Trophoblast cell (in vitro differentiated cells and primary cell): Measurements from ENCODE around the gene ACAD10.

Source experiments
- DNase-seq, 2 donors: peaks; one replicate each; pipeline ENCODE4 v3.0.0-alpha.2; 2016
- H2AFZ ChIP-seq: 2 replicates; pipeline ENCODE4 v1.6.1; 2013; ENCODE audit warnings: low read length, moderate library complexity, mild to moderate bottlenecking; ENCODE audit not compliant: insufficient read depth, poor library complexity
- H2AK5ac ChIP-seq: 2 replicates; pipeline ENCODE4 v1.6.1; 2013; ENCODE audit warnings: mild to moderate bottlenecking, low read length
- H2BK120ac ChIP-seq: 2 replicates; pipeline ENCODE4 v1.6.1; 2013; ENCODE audit warnings: low read length, mild to moderate bottlenecking, moderate library complexity; ENCODE audit not compliant: insufficient read depth, poor library complexity
- H2BK12ac ChIP-seq: 2 replicates; pipeline ENCODE4 v1.6.1; 2013; ENCODE audit warnings: mild to moderate bottlenecking, low read length, moderate library complexity
- H2BK5ac ChIP-seq: 2 replicates; pipeline ENCODE4 v1.6.1; 2013; ENCODE audit warnings: low read length, low read depth, moderate library complexity, mild to moderate bottlenecking; ENCODE audit not compliant: poor library complexity
- H3K14ac ChIP-seq: 2 replicates; pipeline ENCODE4 v1.6.1; 2013; ENCODE audit warnings: mild to moderate bottlenecking, low read length
- H3K18ac ChIP-seq: 2 replicates; pipeline ENCODE4 v1.6.1; 2013; ENCODE audit warnings: mild to moderate bottlenecking, low read length
- H3K23ac ChIP-seq: 2 replicates; pipeline ENCODE4 v1.6.1; 2013; ENCODE audit warnings: low read length
- H3K27ac ChIP-seq: 2 replicates; pipeline ENCODE4 v1.5.1; 2013; ENCODE audit warnings: low read depth, mild to moderate bottlenecking, inconsistent platforms, low read length, moderate library complexity
- H3K27me3 ChIP-seq: 2 replicates; pipeline ENCODE4 v1.6.1; 2013; ENCODE audit warnings: inconsistent platforms, mild to moderate bottlenecking, low read length, moderate library complexity; ENCODE audit not compliant: insufficient read depth
- H3K36me3 ChIP-seq, 2 experiments: 1 replicate in 1 of 2; 2 replicates in 1 of 2; pipeline ENCODE4 v1.6.1; 2013; ENCODE audit warnings: low read length in 2 of 2, mild to moderate bottlenecking in 2 of 2, moderate library complexity in 1 of 2; ENCODE audit not compliant: insufficient read depth in 2 of 2, control insufficient read depth in 1 of 2
- H3K4ac ChIP-seq: 2 replicates; pipeline ENCODE4 v1.6.1; 2013; ENCODE audit warnings: low read depth, mild to moderate bottlenecking, low read length, moderate library complexity
- H3K4me1 ChIP-seq, 2 experiments: 1 replicate in 1 of 2; 2 replicates in 1 of 2; pipeline ENCODE4 v1.6.1; 2013; ENCODE audit warnings: low read length in 2 of 2, mild to moderate bottlenecking in 2 of 2, moderate library complexity in 1 of 2; ENCODE audit not compliant: insufficient read depth in 2 of 2, control insufficient read depth in 1 of 2
- H3K4me2 ChIP-seq: 2 replicates; pipeline ENCODE4 v1.6.1; 2013; ENCODE audit warnings: inconsistent platforms, mild to moderate bottlenecking, low read length, moderate library complexity
- H3K4me3 ChIP-seq: 2 replicates; pipeline ENCODE4 v1.5.1; 2013; ENCODE audit warnings: mild to moderate bottlenecking, low read depth, low read length, inconsistent platforms
- H3K79me1 ChIP-seq: one replicate; pipeline ENCODE4 v1.6.1; 2013; ENCODE audit warnings: low read length
- H3K79me2 ChIP-seq: 2 replicates; pipeline ENCODE4 v1.6.1; 2013; ENCODE audit warnings: low read length, mild to moderate bottlenecking; ENCODE audit not compliant: control insufficient read depth, insufficient read depth, poor library complexity
- H3K9ac ChIP-seq: 2 replicates; pipeline ENCODE4 v1.6.1; 2013; ENCODE audit warnings: mild to moderate bottlenecking, low read length
- H3K9me3 ChIP-seq: 2 replicates; pipeline ENCODE4 v1.6.1; 2013; ENCODE audit warnings: low read depth, mild to moderate bottlenecking, control low read depth, inconsistent platforms, low read length; ENCODE audit not compliant: insufficient read depth
- H4K12ac ChIP-seq: 2 replicates; pipeline ENCODE4 v1.6.1; 2013; ENCODE audit warnings: low read depth, mild to moderate bottlenecking, low read length, moderate library complexity
- H4K8ac ChIP-seq: 2 replicates; pipeline ENCODE4 v1.6.1; 2013; ENCODE audit warnings: low read depth, mild to moderate bottlenecking, low read length, moderate library complexity
- H4K91ac ChIP-seq: one replicate; pipeline ENCODE4 v1.6.1; 2013; ENCODE audit warnings: low read depth, mild to moderate bottlenecking, low read length, moderate library complexity
- WGBS: extraction: QIAGEN DNeasy Blood & Tissue Kit; methylation state at CpG from one replicate; pipeline ENCODE4 v1.1.7; 2013; ENCODE audit warnings: missing lambda C conversion rate; ENCODE audit not compliant: insufficient read length, insufficient coverage; ENCODE audit errors: extremely low coverage; 5-methylcytosine and 5-hydroxymethylcytosine counted together

ACAD10 gene

GRCh38 chr12:111785651-111786050, 99.8 kb downstream of the ACAD10 start:
- H3K36me3 ChIP-seq: peaks cover 44 to 54% of the 10 kb centered on the region in 2 experiments
- no peak overlapping the region for H3K4ac ChIP-seq
- H3K79me2 ChIP-seq: no peaks in the 10 kb centered on the region
- no peak for DNase-seq
- H3K18ac ChIP-seq: no peak overlapping the region
- no peaks in the 10 kb centered on the region for H3K79me1 ChIP-seq
- no peak overlapping the region for H3K4me2 ChIP-seq
- peaks cover 3% of the 10 kb centered on the region for H3K9me3 ChIP-seq
- H3K4me1 ChIP-seq: no peaks in the 10 kb centered on the region
- no peak overlapping the region for H2BK5ac ChIP-seq
- no peak overlapping the region for H3K23ac ChIP-seq
- H4K91ac ChIP-seq: no peak overlapping the region
- no peak overlapping the region for H3K9ac ChIP-seq
- no peak overlapping the region for H2BK12ac ChIP-seq
- no peak overlapping the region for H4K8ac ChIP-seq
- H3K27ac ChIP-seq: no peak overlapping the region
- no CpG with 5 or more reads among the region's 2 CpGs for WGBS
- no peak overlapping the region for H2AFZ ChIP-seq
- no peak overlapping the region for H2AK5ac ChIP-seq
- H3K27me3 ChIP-seq: no peaks in the 10 kb centered on the region
- no peak overlapping the region for H3K14ac ChIP-seq
- no peak overlapping the region for H3K4me3 ChIP-seq
- no peak overlapping the region for H2BK120ac ChIP-seq
- no peak overlapping the region for H4K12ac ChIP-seq

- Histone ChIP-seq H3K79me1 (no peaks in the 10 kb centered on the region), H4K8ac (no peak overlapping the region), H3K27me3 (no peaks in the 10 kb centered on the region), H2AFZ (no peak overlapping the region), H3K79me2 (no peaks in the 10 kb centered on the region), H2BK12ac (no peak overlapping the region), H3K4ac (no peak overlapping the region), H4K12ac (no peak overlapping the region), H3K23ac (no peak overlapping the region), H2BK120ac (no peak overlapping the region), H3K36me3 (peaks cover 59 to 69% of the 10 kb centered on the region in 2 experiments), H3K4me1 (no peaks in the 10 kb centered on the region), H3K4me3 (no peak overlapping the region), H3K27ac (no peak overlapping the region), H3K14ac (no peak overlapping the region), H3K9me3 (no peaks in the 10 kb centered on the region), H3K9ac (no peak overlapping the region), H3K4me2 (no peak overlapping the region), H2BK5ac (no peak overlapping the region), H4K91ac (no peak overlapping the region), H3K18ac (no peak overlapping the region), H2AK5ac (no peak overlapping the region)
- peak in 1 of 2 donors; percentile 40 for DNase-seq
- no CpG with 5 or more reads among the region's 8 CpGs for WGBS
Measured at GRCh38 chr12:111788178-111788654, 102.4 kb downstream of the ACAD10 start.

GRCh38 chr12:111789779-111790178, 103.9 kb downstream of the ACAD10 start:
- no peak for DNase-seq
- H4K12ac ChIP-seq: no peak overlapping the region
- no peak overlapping the region for H2BK12ac ChIP-seq
- no peak overlapping the region for H2AFZ ChIP-seq
- no peaks in the 10 kb centered on the region for H3K9me3 ChIP-seq
- no peak overlapping the region for H3K23ac ChIP-seq
- H3K27ac ChIP-seq: no peak overlapping the region
- no peak overlapping the region for H2BK120ac ChIP-seq
- H4K91ac ChIP-seq: no peak overlapping the region
- H3K79me2 ChIP-seq: no peaks in the 10 kb centered on the region
- WGBS: no CpG with 5 or more reads among the region's 11 CpGs
- H4K8ac ChIP-seq: no peak overlapping the region
- H3K18ac ChIP-seq: no peak overlapping the region
- no peak overlapping the region for H3K4me2 ChIP-seq
- no peaks in the 10 kb centered on the region for H3K79me1 ChIP-seq
- no peak overlapping the region for H2AK5ac ChIP-seq
- H3K27me3 ChIP-seq: no peaks in the 10 kb centered on the region
- H3K9ac ChIP-seq: no peak overlapping the region
- no peak overlapping the region for H2BK5ac ChIP-seq
- H3K4me3 ChIP-seq: no peak overlapping the region
- H3K36me3 ChIP-seq: peaks cover 51 to 64% of the 10 kb centered on the region in 2 experiments
- no peak overlapping the region for H3K4ac ChIP-seq
- H3K4me1 ChIP-seq: no peaks in the 10 kb centered on the region
- H3K14ac ChIP-seq: no peak overlapping the region

GRCh38 chr12:111791507-111791906, 105.7 kb downstream of the ACAD10 start:
- Histone ChIP-seq H3K14ac (no peak overlapping the region), H3K18ac (no peak overlapping the region), H3K4ac (no peak overlapping the region), H2BK5ac (no peak overlapping the region), H3K23ac (no peak overlapping the region), H3K79me2 (no peaks in the 10 kb centered on the region), H3K27ac (no peak overlapping the region), H2AFZ (no peak overlapping the region), H4K12ac (no peak overlapping the region), H2BK12ac (no peak overlapping the region), H3K4me2 (no peak overlapping the region), H3K9me3 (no peaks in the 10 kb centered on the region), H2AK5ac (no peak overlapping the region), H3K9ac (no peak overlapping the region), H3K36me3 (peaks cover 47 to 57% of the 10 kb centered on the region in 2 experiments), H3K4me1 (no peaks in the 10 kb centered on the region), H4K8ac (no peak overlapping the region), H3K27me3 (no peaks in the 10 kb centered on the region), H3K79me1 (no peaks in the 10 kb centered on the region), H3K4me3 (no peak overlapping the region), H2BK120ac (no peak overlapping the region), H4K91ac (no peak overlapping the region)
- DNase-seq: no peak
- no CpG with 5 or more reads among the region's 8 CpGs for WGBS
